Hepatocyte (in vitro differentiated cells): ENCODE measurements around the gene EXOC4.

ENCODE experiments used
- EZH2 ChIP-seq: fragments of 200-600 bp; sonication (generic); IDR thresholded peaks from 2 replicates; pipeline ENCODE4 v1.6.1; 2016; ENCODE audit warnings: antibody characterized with exemption, mild to moderate bottlenecking, borderline replicate concordance
- TF ChIP-seq, protein P1 (sequence below): fragments of 200-600 bp; sonication (generic); IDR thresholded peaks from 2 replicates; pipeline ENCODE4 v1.5.1; 2016; ENCODE audit warnings: antibody characterized with exemption, mild to moderate bottlenecking; ENCODE audit not compliant: poor library complexity

GRCh38 chr7:133761443-133761842, 508.6 kb downstream of the EXOC4 start:
- TF ChIP-seq, protein P1, sequence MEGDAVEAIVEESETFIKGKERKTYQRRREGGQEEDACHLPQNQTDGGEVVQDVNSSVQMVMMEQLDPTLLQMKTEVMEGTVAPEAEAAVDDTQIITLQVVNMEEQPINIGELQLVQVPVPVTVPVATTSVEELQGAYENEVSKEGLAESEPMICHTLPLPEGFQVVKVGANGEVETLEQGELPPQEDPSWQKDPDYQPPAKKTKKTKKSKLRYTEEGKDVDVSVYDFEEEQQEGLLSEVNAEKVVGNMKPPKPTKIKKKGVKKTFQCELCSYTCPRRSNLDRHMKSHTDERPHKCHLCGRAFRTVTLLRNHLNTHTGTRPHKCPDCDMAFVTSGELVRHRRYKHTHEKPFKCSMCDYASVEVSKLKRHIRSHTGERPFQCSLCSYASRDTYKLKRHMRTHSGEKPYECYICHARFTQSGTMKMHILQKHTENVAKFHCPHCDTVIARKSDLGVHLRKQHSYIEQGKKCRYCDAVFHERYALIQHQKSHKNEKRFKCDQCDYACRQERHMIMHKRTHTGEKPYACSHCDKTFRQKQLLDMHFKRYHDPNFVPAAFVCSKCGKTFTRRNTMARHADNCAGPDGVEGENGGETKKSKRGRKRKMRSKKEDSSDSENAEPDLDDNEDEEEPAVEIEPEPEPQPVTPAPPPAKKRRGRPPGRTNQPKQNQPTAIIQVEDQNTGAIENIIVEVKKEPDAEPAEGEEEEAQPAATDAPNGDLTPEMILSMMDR: no peak
- TF ChIP-seq EZH2: no peak
